ENCODE data around the gene GART.

Gene GART

DNA sequence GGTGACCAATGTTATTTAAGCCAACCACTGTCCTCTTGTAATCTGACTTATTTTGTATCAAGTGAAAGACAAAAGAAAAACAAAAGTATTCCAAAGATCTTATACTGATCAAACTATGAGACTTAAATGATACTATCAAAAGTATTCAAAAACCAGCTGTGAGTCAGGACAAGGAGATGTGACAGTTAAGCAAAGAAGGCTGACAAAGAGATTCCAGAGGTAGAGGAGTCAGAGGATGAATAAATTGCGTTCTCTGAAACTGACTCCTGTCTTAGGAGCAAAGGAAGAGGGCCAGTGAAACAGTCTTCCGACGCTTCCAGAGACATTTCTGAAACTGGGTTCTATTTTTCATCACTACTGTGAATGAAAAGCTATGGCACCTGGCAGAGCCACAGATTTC lies 83.1 kb downstream of the GART start:
- no peak for DNase-seq

DNA sequence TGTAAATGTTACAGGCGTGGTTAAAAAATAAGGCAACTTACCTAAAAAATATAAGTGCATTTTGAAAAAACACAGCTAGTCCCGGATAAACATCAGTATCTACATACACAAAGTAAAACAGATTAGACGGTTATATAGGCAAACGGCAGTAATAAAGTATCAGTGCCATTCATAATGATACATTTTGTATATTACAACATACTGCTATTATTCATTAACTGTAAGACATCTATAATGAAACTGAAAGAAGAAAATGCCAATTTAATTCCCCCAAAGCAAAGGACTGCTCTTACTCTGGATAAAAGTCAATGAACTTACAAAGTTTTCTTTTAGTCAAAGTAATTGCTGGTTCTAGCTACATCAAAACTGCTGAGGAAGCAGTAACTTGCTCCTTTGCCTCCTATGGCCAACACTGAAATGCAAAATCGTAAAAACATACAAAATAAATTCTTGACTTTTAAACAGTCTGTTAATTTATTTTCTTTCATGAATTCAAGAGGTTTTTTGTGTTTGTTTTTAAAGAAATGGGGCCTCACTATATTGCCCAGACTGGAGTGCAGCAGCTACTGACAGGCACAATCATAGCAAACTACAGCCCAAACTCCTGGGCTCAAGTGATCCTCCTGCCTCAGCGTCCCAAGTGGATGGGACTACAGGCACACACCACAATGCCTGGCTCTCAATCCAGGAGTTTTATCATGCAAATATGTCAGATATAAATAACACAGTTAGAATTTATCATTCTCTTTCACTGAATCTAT lies 86.1 kb downstream of the GART start:
- no peak for DNase-seq
